Mesodermal cell (in vitro differentiated cells): ENCODE results near the gene DMBX1.

Experiments used
- H3K27ac ChIP-seq: 2 replicates; pipeline ENCODE4 v1.7.0; 2013; ENCODE audit warnings: mild to moderate bottlenecking, low read depth, low read length, moderate library complexity; ENCODE audit not compliant: severe bottlenecking
- H3K36me3 ChIP-seq: 2 replicates; pipeline ENCODE4 v1.7.1; 2013; ENCODE audit warnings: mild to moderate bottlenecking, low read length, moderate library complexity; ENCODE audit not compliant: control insufficient read depth, insufficient read depth
- H3K4me1 ChIP-seq: one replicate; pipeline ENCODE4 v1.7.1; 2013; ENCODE audit warnings: mild to moderate bottlenecking, low read length; ENCODE audit not compliant: insufficient read depth, control insufficient read depth, poor library complexity, severe bottlenecking
- H3K4me3 ChIP-seq: 2 replicates; pipeline ENCODE4 v1.7.0; 2013; ENCODE audit warnings: low read length, control low read depth, mild to moderate bottlenecking; ENCODE audit not compliant: insufficient read depth, poor library complexity, severe bottlenecking; ENCODE audit errors: extremely low read depth
- H3K9me3 ChIP-seq: 2 replicates; pipeline ENCODE4 v1.7.1; 2013; ENCODE audit warnings: mild to moderate bottlenecking, low read length, moderate library complexity; ENCODE audit not compliant: control insufficient read depth
- WGBS, 2 experiments: methylation state at CpG; one replicate each; pipeline ENCODE4 v1.1.5; 2013; ENCODE audit warnings: missing lambda C conversion rate in 2 of 2; ENCODE audit not compliant: insufficient coverage in 2 of 2; 5-methylcytosine and 5-hydroxymethylcytosine counted together

Gene DMBX1

GRCh38 chr1:46473991-46474390 is 15.6 kb upstream of the DMBX1 start:
- H3K9me3 ChIP-seq: no peaks in the 10 kb centered on the region
- 59% methylated on average over 3 of the region's 4 CpGs; no CpG with 5 or more reads in 1 of the 2 experiments for WGBS, 2 experiments
- no peak overlapping the region for H3K27ac ChIP-seq
- no peaks in the 10 kb centered on the region for H3K4me1 ChIP-seq
- H3K36me3 ChIP-seq: no peaks in the 10 kb centered on the region
- H3K4me3 ChIP-seq: no peak overlapping the region

- 82 to 89% methylated on average over 3 to 7 of the region's 20 CpGs for WGBS, 2 experiments
- no peaks in the 10 kb centered on the region for H3K4me1 ChIP-seq
- H3K9me3 ChIP-seq: no peaks in the 10 kb centered on the region
- no peaks in the 10 kb centered on the region for H3K36me3 ChIP-seq
- no peak overlapping the region for H3K27ac ChIP-seq
- H3K4me3 ChIP-seq: no peak overlapping the region
These were observed 15.1 kb upstream of the DMBX1 start for GRCh38 chr1:46474570-46474969.

- no peaks in the 10 kb centered on the region for H3K4me1 ChIP-seq
- 38 to 64% methylated on average over 1 to 2 of the region's 2 CpGs for WGBS, 2 experiments
- H3K36me3 ChIP-seq: no peaks in the 10 kb centered on the region
- no peaks in the 10 kb centered on the region for H3K9me3 ChIP-seq
- no peak overlapping the region for H3K4me3 ChIP-seq
- H3K27ac ChIP-seq: no peak overlapping the region
These were observed 13.0 kb upstream of the DMBX1 start for GRCh38 chr1:46476673-46477072.

- WGBS, 2 experiments: 8 to 10% methylated on average over 4 to 6 of the region's 11 CpGs
- Histone ChIP-seq H3K4me1 (no peaks in the 10 kb centered on the region), H3K27ac (no peak overlapping the region), H3K4me3 (no peak overlapping the region), H3K36me3 (no peaks in the 10 kb centered on the region), H3K9me3 (no peaks in the 10 kb centered on the region)
These were observed 12.3 kb upstream of the DMBX1 start for GRCh38 chr1:46477153-46477929.

GRCh38 chr1:46478721-46479485 is 10.7 kb upstream of the DMBX1 start:
- no peak overlapping the region for H3K4me3 ChIP-seq
- no peaks in the 10 kb centered on the region for H3K9me3 ChIP-seq
- WGBS, 2 experiments: 62 to 90% methylated on average over 6 of the region's 8 CpGs

GRCh38 chr1:46479744-46480350 is 9.8 kb upstream of the DMBX1 start:
- no peaks in the 10 kb centered on the region for H3K36me3 ChIP-seq
- H3K4me3 ChIP-seq: no peak overlapping the region
- 26 to 37% methylated on average over 11 to 14 of the region's 17 CpGs for WGBS, 2 experiments

More at GRCh38 chr1:46478721-46479485, 10.7 kb upstream of the DMBX1 start:
- H3K36me3 ChIP-seq: no peaks in the 10 kb centered on the region
- no peak overlapping the region for H3K27ac ChIP-seq
- no peaks in the 10 kb centered on the region for H3K4me1 ChIP-seq

GRCh38 chr1:46480959-46481646 is 8.5 kb upstream of the DMBX1 start:
- Histone ChIP-seq H3K4me1 (no peaks in the 10 kb centered on the region), H3K36me3 (no peaks in the 10 kb centered on the region), H3K27ac (no peak overlapping the region), H3K9me3 (no peaks in the 10 kb centered on the region), H3K4me3 (no peak overlapping the region)
- WGBS, 2 experiments: 48 to 67% methylated on average over 5 of the region's 7 CpGs

More at GRCh38 chr1:46479744-46480350, 9.8 kb upstream of the DMBX1 start:
- Histone ChIP-seq H3K27ac (no peak overlapping the region), H3K4me1 (no peaks in the 10 kb centered on the region), H3K9me3 (no peaks in the 10 kb centered on the region)

- no peak overlapping the region for H3K4me3 ChIP-seq
- no peaks in the 10 kb centered on the region for H3K36me3 ChIP-seq
- no peaks in the 10 kb centered on the region for H3K4me1 ChIP-seq
- no peaks in the 10 kb centered on the region for H3K9me3 ChIP-seq
- 78 to 85% methylated on average over 3 of the region's 4 CpGs for WGBS, 2 experiments
- no peak overlapping the region for H3K27ac ChIP-seq
These were observed 7.7 kb upstream of the DMBX1 start for GRCh38 chr1:46481961-46482360.

- no peak overlapping the region for H3K4me3 ChIP-seq
- no peak overlapping the region for H3K27ac ChIP-seq
- WGBS, 2 experiments: 92 to 95% methylated on average over 9 to 11 of the region's 12 CpGs
- H3K4me1 ChIP-seq: no peaks in the 10 kb centered on the region
- H3K36me3 ChIP-seq: no peaks in the 10 kb centered on the region
- H3K9me3 ChIP-seq: no peaks in the 10 kb centered on the region
These were observed 6.0 kb upstream of the DMBX1 start for GRCh38 chr1:46483589-46483988.

GRCh38 chr1:46484783-46485490 is 4.7 kb upstream of the DMBX1 start:
- WGBS, 2 experiments: 34 to 45% methylated on average over 5 to 8 of the region's 14 CpGs
- Histone ChIP-seq H3K4me3 (no peak overlapping the region), H3K36me3 (no peaks in the 10 kb centered on the region), H3K9me3 (no peaks in the 10 kb centered on the region), H3K27ac (no peak overlapping the region), H3K4me1 (peaks cover 2% of the 10 kb centered on the region)
